ENCODE results near the gene SUPV3L1.
A peak's percentile ranks its signal among the peaks of the same experiment; 100 is the strongest.

SUPV3L1 gene

DNA sequence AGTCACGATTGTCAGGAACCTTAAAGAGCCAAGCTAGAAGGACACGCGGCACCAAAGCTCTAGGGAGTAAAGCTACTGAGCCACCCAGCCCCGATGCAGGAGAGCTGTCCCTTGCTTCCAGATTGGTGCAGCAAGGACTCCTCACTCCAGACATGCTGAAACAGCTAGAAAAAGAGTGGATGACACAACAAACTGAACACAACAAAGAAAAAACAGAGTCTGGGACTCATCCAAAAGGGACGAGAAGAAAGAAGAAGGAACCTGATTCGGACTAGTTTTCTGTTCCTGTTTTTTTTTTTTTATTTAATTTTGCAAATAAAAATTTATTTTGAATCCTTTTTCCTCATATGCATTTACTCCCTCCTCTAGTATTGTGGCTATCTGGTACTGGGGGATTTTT, 28.7 kb downstream of the SUPV3L1 start:
- no peak for DNase-seq

DNA sequence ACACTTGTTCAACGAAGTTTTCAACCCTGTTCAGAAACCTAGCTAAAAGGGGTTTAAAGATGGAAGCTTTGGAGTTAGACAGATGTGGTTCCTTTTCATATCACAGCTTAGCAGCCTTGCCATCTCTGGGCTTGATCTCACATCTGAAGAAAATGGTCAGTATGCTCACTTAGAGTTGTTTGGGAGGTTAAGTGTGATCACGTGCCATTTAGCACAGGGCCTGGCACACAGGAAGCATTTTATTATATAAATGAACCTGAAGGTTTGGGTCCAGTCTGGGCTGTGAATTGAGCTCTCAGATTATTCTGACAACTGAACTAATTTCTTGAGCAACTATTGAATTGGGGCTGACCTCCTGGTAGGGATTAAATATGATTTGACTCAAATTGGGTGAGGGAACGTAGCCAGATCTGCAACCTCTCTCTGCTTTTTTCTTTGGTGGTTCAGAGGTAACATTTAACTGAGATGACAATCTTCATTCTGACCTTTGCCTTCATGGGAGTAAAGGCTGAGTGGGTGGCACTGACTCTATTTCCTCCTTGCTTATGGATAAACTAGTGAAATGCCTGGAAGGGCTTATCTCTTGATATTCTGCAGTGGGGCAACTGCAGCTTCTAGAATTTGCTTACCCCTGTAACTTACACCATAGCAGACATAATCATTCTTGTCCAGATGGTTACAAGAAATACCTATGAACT, 29.9 kb downstream of the SUPV3L1 start:
- no peak for DNase-seq

DNA sequence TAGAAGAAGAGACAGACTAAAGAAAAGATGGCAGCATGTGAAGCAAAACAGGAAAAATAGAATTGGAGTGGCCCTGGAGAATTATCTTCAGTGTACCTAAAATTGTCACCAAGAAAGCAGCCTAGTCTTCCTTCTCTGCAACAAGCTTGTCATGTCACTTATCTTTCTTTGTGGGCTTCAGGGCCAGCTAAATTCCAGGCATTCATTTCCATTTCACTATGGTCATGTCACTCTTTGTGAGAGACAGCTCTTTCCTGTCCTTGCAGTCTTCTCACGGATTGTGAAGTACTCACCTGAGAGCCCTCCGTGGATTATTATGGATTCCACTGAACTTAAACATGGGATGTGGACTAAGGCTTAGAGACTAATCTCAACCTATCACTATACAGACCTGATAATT, 31.1 kb downstream of the SUPV3L1 start:
- no peak for DNase-seq

DNA sequence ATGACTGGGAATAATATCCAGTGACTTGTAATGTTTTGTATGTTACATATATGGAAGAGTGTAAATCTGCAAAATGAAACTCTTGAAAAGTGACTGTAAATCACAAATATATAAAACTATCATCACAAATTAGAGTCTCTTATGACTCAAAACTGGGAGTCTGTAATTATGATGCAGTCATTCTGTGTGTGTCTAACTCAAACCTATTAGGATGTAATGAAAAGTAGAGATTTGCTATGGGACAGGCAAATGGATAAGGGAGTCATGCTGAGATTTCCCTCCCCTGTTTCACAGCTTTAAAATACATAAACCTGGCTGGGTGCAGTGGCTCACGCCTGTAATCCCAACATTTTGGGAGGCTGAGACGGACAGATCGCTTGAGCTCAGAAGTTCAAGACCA, 31.5 kb downstream of the SUPV3L1 start:
- no peak for DNase-seq

DNA sequence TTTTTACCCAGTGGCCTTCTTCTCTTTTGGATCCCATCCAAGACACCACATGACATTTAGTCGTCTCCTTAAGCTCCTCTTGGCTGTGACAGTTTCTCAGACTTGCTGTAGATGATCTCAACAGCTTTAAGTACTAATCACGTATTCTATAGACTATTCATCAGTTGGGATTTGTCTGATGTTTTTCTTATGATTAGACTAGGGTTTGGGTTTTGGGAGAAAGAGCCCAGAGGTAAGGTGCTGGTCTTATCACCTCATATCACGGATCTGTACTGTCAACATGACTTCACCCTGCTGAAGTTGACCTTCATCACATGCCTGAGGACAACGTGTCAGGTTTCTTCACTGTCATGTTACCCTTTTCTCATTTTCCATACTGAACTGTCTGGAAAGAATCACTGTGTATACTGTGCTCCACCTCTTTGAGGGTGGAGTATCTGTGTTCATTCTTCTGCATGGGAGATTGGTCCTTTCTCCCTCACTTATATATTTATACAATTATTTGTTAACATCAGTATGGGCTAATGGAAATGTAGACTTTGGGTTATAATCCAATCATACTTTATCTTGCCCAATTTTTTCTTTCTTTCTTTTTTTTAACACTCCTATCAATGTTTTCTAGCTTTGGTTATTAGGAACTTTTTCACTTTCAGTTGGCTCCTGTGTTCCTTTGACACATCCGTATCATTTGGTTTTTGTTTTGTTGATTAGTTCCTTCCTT, 33.7 kb downstream of the SUPV3L1 start:
- DNase-seq, result no peak

DNA sequence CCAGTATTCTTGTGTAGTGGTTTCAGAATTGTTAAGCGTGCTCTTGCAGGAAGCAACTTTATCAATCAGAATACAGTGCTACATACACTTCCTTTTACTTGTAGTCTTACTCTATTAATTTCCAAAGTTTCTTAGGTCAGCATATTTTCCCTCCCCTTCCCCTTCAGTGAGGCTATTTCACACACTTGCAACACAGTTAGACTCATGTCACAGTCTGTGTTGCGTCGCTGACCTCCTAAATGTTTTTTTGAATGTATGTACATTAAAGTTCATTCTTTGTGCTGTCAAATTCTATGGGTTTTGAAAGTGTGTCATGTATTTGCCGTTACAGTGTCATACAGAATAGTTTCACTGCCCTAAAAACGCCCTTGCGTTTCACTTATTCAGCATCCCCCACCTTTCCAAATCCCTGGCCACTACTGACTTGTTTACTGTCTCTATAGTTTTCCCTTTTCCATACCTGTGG, 34.7 kb downstream of the SUPV3L1 start:
- DNase-seq, result no peak

DNA sequence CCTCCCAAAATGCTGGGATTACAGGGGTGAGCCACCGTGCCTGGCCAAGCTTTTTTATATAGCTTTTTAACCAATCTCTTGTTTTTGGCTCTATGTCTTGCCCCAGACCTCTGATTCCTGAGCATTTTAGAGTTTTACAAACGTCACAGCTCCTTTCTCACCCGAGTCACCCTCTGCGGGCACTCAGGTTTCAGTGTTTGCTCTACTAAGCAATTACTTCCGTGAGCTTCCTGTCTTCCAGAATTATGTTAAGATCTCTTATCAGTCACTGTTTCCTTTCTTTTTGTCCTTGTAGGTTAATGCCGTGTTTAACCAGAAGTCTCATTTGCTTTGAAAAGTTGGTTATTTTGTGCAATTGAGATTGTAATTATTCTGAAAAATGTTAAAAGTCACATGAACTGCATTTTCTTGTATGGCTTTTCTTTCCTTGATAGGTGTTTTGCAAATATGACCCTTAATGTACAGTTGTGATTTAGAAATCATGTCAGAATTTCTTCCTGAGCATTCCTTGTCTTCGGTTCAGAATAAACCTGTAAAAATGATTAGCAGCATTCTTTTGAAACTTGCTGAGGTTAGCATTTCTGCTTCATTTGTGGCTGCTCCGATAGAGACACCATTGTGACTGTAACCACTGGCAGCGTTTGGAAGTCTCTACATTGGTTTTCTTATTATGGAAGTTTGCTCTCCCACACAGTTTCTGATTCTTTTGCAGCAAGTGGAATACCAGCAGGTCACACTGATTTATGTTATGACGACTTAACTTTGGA, 35.6 kb downstream of the SUPV3L1 start:
- DNase-seq, result no peak

DNA sequence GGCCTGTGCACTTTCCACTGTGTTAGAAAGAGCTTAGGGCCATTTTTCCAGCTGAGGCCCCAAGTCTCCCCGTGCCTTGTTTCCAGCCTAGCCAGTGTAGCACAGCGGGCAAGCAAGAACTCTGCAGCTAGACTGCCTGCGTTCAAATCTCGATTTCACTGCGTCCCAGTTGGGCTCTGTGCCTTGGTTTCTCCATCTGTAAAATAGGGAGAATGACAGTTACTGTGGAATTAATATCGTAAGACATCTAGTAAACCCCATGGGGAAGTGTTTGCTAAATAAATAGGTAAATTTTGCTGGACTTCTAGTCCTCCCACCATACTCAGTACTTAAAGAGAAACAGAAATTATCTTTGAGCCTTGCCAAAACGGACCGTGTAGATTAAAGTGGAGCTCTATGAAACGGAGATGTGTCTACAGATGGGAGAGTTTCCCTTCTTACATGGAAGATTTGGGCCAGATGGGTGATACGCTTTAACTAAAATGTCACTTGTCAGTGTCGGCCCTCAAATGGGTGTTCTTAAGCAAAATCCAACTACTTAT, 36.6 kb downstream of the SUPV3L1 start:
- DNase-seq, result no peak

DNA sequence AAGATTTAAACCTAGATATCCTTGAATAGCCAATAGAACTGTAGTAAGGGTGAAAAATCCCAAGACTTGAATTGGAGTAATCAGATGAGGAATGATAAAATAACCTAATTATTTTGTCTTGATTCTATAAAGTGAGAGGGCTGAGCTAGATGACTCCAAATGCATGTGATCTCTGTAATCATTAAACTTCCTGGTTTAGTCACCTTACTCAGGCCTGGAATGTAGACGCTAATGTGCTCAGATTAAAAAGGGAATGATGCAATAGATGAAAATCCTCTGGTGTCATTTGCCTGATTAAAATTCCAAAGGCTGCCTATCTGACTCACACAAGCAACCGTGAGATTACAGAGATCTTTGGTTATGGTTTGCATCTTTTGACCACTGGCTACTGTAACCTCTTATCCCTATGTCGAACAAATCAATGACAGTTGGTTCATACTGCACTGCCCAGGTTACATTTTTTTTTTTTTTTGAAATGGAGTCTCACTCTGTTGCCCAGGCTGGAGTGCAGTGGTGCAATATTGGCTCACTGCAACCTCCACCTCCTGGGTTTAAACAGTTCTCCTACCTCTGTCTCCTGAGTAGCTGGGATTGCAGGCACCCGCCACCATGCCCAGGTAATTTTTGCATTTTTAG, 37.2 kb downstream of the SUPV3L1 start:
- peak; percentile 22 to 78 for DNase-seq

DNA sequence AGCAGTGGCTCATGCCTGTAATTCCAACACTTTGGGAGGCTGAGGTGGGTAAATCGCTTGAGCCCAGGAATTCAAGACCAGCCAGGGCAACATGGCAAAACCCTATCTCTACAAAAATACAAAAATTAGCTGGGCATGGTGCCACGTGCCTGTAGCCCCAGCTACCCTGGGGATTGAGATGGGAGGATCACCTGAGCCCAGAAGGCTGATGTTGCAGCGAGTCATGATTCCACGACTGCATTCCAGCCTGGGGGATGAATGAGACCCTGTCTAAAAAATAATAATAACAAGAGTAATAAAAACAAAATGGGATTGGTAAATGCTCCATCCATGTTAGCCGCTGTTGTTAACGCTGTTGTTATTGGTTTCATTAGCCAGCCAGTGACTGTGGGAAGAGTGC, 38.8 kb downstream of the SUPV3L1 start:
- DNase-seq, result no peak

DNA sequence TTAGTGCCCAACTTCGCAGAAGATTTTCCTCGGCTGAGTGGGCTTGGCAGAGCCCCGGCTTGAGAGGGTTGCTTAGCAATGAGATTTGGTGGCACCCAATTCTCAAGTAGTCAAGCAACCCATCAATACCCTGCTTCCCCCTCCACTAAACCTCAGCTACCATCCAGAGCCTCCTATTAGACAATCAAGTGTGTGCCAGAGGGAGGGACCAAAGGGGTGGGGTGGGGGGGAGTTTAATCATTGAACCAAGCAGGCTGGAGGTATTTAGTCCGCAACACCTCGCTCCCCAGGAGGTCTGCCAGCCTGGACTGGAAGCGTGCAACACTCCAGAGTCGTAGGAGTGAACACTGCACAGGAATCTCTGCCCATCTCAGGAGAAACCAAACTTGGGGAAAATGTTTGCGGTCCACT, 40.0 kb downstream of the SUPV3L1 start, which contains the start of gene HKDC1:
Gene HKDC1, plus strand, starts transcription at position 292 of the 411 bp plus-strand sequence. Its CDS starts 104 bp downstream, at position 396.
- no peak for DNase-seq

DNA sequence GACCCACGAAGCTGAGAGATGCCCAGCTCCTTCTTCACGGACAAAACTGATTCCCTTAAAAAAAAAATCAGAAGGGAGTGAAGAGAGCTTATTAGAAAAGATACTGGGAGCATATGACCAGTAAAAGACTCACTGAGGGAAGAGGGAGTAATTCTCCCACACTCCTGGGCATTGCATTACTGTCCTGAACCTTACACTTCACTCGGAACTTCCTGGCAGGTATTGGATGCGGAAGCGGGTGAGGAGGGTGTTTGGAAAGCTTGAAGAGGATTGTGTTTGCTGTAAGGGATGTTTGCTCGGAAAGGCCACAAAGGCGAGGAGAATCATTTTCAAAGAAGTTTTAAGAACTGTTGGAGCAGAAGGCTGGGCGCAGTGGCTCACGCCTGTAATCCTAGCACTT, 40.5 kb downstream of the SUPV3L1 start:
- no peak for DNase-seq

DNA sequence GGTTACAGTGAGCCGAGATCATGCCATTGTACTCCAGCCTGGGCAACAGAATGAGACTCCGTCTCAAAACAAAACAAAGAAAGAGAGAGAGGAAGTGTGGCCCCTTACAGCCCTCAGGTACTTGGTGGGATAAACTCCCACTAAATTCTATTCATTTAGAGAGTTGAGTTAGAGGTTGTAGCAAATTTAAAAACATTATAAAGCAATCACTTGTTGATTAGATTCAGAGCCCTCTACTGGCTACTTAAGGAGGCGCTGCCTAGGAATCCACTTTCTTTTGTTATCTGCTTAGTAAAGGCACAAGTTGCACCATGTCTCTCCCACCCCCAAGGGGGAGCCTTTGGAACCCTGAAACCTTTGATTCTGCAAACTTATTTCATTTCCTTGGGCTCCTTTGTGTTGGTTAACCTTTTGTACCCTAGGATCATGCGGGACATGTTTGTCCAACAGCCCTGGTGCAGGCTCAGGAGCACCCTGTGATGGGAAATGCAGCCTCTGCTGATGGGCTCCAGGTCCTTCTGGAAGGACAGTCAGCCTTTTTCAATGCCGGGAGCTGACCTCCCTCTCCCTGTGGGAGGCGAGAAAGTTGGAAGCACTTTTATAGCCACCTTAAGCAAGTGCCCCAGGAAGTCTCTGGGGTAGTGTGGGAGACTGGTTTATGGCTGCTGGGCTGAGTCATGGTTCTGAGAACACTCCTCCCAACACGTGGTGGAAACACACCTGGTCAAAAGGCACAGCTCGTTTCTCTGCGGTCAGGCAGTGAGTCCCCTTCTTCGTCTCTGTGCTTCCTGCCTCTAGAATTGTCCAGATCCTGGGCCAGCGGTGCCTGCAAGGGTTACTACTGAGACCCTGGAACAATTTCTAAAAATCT, 42.4 kb downstream of the SUPV3L1 start:
- peak in 1 of 2 experiments; percentile 76 for DNase-seq

DNA sequence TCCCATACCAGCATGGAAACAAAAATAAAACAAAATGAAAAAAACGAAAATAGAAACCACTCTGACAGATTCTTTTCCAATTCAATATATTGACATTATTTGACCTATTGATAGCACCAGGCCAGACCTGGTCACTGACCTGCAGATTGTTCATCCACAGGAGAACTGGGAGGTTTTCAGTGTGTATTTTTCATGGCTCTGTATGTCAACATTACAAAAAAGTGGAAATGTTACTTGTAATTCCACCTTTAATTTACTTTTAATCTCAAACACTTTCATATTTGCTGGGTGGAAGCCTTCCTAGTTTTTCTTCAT, 43.0 kb downstream of the SUPV3L1 start:
- DNase-seq, result no peak

DNA sequence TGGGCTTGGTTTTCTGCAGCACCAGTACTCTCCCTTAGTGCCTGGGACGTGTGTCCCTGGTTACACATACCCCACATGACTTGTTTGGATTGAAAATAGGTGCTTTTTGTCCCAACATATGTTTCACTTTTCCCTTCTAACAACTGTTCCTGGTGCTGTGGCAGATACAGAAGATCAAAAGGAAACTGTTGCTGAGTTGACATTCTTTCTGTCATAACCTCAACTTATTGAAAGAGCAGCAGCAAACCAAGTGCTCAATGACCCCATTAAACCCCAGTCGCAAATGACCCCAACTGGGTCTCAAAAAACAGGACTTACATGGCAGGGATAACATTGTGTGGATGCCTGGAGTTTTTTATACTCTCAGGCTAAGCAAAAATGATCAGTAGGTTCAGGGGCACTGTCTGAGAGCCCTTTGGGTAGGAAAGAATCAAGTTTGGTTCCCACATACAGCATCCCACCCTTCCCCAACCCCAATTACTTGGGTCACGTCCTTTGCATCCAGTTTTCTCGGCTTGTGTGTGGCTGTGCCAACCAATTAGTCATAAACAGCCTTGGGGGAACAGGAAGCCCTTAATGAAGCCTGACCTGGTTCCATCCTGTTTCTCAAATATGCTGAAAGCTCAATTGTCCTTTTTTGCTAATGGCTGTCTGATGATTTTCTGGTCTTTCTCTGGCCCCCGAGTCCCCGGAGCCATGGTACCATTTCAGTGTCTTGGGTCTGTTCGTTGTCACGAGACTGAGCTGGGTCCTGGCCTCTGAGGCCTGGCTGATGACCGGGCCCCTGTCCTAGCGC, 45.0 kb downstream of the SUPV3L1 start:
- no peak for DNase-seq

DNA sequence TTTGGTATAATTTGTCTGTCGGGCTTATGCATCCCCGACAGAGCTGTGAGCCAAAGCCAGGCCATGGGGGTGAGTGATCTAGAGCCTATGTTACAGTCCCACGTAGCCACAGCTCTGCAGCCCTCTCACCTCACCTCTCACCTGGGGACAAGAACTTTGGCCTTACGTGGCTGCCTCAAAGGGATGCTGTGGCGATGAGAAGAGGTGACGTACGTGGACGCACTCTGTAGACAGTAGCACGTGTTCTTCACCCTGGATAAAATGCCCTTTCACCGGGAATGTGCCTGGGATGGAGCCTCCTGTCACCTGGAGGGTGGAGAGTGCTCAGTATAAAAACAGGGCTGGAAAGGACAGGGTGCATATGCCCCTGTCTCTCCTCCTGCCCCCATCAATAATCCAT, 45.6 kb downstream of the SUPV3L1 start:
- no peak for DNase-seq

DNA sequence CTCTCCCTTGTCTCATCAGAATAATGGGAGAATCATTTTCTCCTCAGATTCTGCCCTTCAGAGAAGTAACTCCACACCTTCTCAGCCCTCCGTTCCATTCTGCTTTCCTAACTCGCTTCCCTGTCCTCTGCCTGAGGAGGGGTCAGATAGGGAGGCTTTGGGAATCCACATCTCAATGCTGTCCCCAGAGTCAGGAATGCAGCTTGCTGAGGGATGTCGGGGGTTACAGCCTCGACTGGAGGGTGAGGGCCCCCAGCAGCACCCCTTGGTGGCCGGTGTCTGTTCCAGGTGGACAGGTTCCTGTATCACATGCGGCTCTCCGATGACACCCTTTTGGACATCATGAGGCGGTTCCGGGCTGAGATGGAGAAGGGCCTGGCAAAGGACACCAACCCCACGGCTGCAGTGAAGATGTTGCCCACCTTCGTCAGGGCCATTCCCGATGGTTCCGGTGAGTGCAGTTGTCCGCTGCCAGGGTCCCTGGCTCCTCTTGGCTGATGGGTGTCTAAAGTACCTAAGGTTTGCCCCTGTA, 47.0 kb downstream of the SUPV3L1 start:
- no peak for DNase-seq

DNA sequence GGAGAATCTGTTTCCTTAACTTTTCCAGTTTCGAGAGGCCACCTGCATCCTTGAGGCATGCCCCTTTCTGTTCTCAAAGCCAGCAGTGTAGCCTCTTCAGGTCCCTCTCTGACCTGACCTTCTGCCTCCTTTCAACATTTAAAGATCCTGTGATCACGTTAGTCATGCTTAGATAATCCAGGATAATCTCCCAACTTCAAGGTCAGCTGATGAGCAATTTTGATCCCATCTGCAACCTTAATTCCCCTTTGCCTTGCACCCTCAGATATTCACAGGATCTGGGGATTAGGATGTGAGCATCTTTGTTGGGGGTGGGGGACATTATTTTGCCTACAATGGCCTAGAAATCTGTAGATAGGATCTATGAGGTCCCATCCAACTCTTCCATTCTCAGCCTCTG, 48.1 kb downstream of the SUPV3L1 start:
- DNase-seq, result no peak

DNA sequence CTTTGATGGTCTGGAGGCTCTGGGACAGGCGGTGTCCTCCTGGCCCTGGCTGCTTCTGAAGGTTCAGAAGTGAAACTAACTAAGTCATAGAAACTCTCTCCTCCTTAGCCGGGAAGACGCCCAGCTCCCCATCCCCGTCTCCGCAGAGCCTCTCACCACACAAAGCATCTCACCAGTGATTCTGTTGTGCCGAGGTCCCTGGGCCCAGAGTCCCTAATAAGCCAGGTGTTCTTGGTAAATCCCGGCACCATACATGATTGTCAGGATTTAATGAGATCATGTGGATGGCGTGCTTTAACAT, 49.5 kb downstream of the SUPV3L1 start:
- DNase-seq, result no peak

DNA sequence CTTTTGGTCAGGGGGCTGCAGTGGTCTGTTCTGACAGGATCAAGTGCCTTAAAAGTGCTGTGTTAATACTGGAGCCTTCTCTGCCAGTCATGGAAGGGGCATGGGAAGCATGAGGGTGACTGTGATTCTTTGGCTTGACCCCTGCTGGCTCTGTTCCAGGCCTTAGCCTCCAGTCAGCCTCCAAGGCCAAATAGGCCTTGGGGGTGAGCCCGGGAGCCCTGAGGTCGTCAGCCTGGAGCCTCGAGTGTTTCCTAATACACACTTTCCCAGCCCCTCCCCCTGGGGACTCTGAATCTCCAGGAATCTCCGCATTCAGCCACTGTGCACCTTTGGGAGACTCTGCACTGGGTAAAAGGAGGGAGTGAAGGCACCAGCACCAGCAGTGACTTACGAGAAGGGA, 50.1 kb downstream of the SUPV3L1 start:
- DNase-seq, result no peak

DNA sequence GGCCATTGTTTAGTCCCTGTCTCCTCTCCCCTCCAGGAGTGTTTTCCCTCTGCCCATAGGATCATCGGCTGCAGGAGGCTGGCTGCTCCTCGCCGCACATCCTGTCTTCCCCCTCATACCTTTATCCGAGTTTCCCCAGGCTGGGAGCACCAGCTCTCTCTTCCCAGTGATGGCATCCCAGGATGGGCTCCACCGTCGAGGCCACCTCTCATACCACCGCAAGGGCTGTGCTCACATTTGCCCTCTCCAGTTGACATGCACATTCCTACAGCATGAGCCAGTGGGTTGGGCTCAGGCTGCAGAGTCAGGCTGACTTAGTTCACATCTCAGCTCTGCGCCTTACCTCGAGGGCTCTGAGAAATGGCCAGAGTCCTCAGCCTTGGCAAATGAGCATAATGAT, 52.2 kb downstream of the SUPV3L1 start:
- peak in 1 of 2 experiments; percentile 39 for DNase-seq

Data from SW 1271 (cell line).